ENCODE measurements around the gene AHNAK2. TPM values are rescaled to one million over a fixed set of nuclear protein-coding genes. Genes with fewer than 3 reads are reported as not detected.

AHNAK2 gene
- total and polyA plus RNA-seq, 8 donors = 0.75 to 2.4 (median 1.4) TPM

- Histone ChIP-seq H3K9me3 (no peaks in the 10 kb centered on the region), H3K4me3 (no peak overlapping the region), H3K4me1 (no peaks in the 10 kb centered on the region), H3K27ac (no peak overlapping the region), H3K36me3 (no peaks in the 10 kb centered on the region), H3K27me3 (no peaks in the 10 kb centered on the region)
- DNase-seq (peak in 2 of 6 donors; percentile 47 to 55), FAIRE-seq (no peak), ATAC-seq (no peak)
- 84 to 90% methylated on average over 15 of the region's 15 CpGs for WGBS, 2 donors
- no peak for TF ChIP-seq CTCF (IDR thresholded peaks at IDR 0.05)
- intact Hi-C loops (cut with DNase I) = no loop called here
These were observed 48.6 kb downstream of the AHNAK2 start for GRCh38 chr14:104929268-104930230.

GRCh38 chr14:104928391-104929133, 49.6 kb downstream of the AHNAK2 start:
- no peak for TF ChIP-seq CTCF (IDR thresholded peaks at IDR 0.05)

GRCh38 chr14:104927901-104928300, 50.3 kb downstream of the AHNAK2 start:
- no peak for FAIRE-seq
- H3K4me3 ChIP-seq = no peak overlapping the region
- DNase-seq = peak in 1 of 6 donors; percentile 48
- TF ChIP-seq CTCF (IDR thresholded peaks at IDR 0.05) = no peak
- ATAC-seq = no peak
- no peaks in the 10 kb centered on the region for H3K4me1 ChIP-seq
- no peaks in the 10 kb centered on the region for H3K27me3 ChIP-seq
- H3K27ac ChIP-seq = no peak overlapping the region
- no peaks in the 10 kb centered on the region for H3K36me3 ChIP-seq
- intact Hi-C loops (cut with DNase I) = no loop called here
- H3K9me3 ChIP-seq = no peaks in the 10 kb centered on the region
- 53 to 55% methylated on average over 8 of the region's 8 CpGs for WGBS, 2 donors

More at GRCh38 chr14:104928391-104929133, 49.6 kb downstream of the AHNAK2 start:
- intact Hi-C loops (cut with DNase I) = no loop called here
- FAIRE-seq = no peak
- WGBS, 2 donors = 86 to 87% methylated on average over 17 of the region's 17 CpGs
- Histone ChIP-seq H3K27me3 (no peaks in the 10 kb centered on the region), H3K27ac (no peak overlapping the region), H3K4me1 (no peaks in the 10 kb centered on the region), H3K9me3 (no peaks in the 10 kb centered on the region), H3K4me3 (no peak overlapping the region), H3K36me3 (no peaks in the 10 kb centered on the region)
- no peak for ATAC-seq
- DNase-seq = peak in 2 of 6 donors; percentile 53 to 72

- TF ChIP-seq CTCF (IDR thresholded peaks at IDR 0.05) = no peak
- Histone ChIP-seq H3K9me3 (no peaks in the 10 kb centered on the region), H3K4me1 (no peaks in the 10 kb centered on the region), H3K4me3 (no peak overlapping the region), H3K36me3 (no peaks in the 10 kb centered on the region), H3K27me3 (no peaks in the 10 kb centered on the region), H3K27ac (no peak overlapping the region)
- ATAC-seq (peak in 3 of 4 donors; percentile 24 to 71 (median 40)), FAIRE-seq (no peak), DNase-seq (peak in 2 of 6 donors; percentile 58 to 78)
- intact Hi-C loops (cut with DNase I) = no loop called here
- 36 to 42% methylated on average over 10 of the region's 10 CpGs for WGBS, 2 donors
These were observed 50.8 kb downstream of the AHNAK2 start for GRCh38 chr14:104927432-104927816.

All from pancreas (tissue), 10 donors.